NT2/D1 (cell line): Measurements from ENCODE around the gene CNNM1.

Source experiments
- DNase-seq: peaks from one replicate; pipeline ENCODE4 v3.0.0-alpha.2; 2011; ENCODE audit warnings: low read depth, low spot score
- H3K27me3 ChIP-seq: 2 replicates; pipeline ENCODE4 v1.6.0; 2011; ENCODE audit warnings: mild to moderate bottlenecking; ENCODE audit not compliant: insufficient read length, insufficient read depth
- H3K36me3 ChIP-seq: 2 replicates; pipeline ENCODE4 v1.6.1; 2011; ENCODE audit warnings: mild to moderate bottlenecking, low read length, mixed read lengths; ENCODE audit not compliant: insufficient read depth, insufficient read length
- H3K4me1 ChIP-seq: 2 replicates; pipeline ENCODE4 v1.5.1; 2011; ENCODE audit not compliant: insufficient read depth, insufficient read length
- H3K4me3 ChIP-seq: 2 replicates; pipeline ENCODE4 v1.5.1; 2011; ENCODE audit warnings: low read depth; ENCODE audit not compliant: insufficient read length
- H3K9ac ChIP-seq: 2 replicates; pipeline ENCODE4 v1.6.0; 2011; ENCODE audit warnings: low read depth; ENCODE audit not compliant: insufficient read length
- H3K9me3 ChIP-seq: 2 replicates; pipeline ENCODE4 v1.5.1; 2011; ENCODE audit warnings: mild to moderate bottlenecking, low read length; ENCODE audit not compliant: insufficient read depth
- SUZ12 ChIP-seq: IDR thresholded peaks from 2 replicates; pipeline ENCODE4 v1.6.1; 2011; ENCODE audit not compliant: insufficient read length, insufficient read depth; ENCODE audit errors: extremely low read depth
- YY1 ChIP-seq: IDR thresholded peaks from 2 replicates; pipeline ENCODE4 v1.6.1; 2011; ENCODE audit not compliant: insufficient read length, insufficient read depth
- ZNF274 ChIP-seq: IDR thresholded peaks from 2 replicates; pipeline ENCODE4 v1.6.1; 2011; ENCODE audit warnings: mild to moderate bottlenecking, low read depth, low read length

Gene CNNM1

GRCh38 chr10:99393036-99393435 is 63.9 kb downstream of the CNNM1 start:
- H3K9me3 ChIP-seq, result no peaks in the 10 kb centered on the region
- H3K36me3 ChIP-seq, result peaks cover 9% of the 10 kb centered on the region
- no peak for TF ChIP-seq YY1
- TF ChIP-seq ZNF274, result no peak
- TF ChIP-seq SUZ12, result no peak
- peak; percentile 71 for DNase-seq
- H3K9ac ChIP-seq, result no peak overlapping the region
- H3K27me3 ChIP-seq, result no peaks in the 10 kb centered on the region
- no peak overlapping the region for H3K4me3 ChIP-seq
- no peaks in the 10 kb centered on the region for H3K4me1 ChIP-seq

- no peaks in the 10 kb centered on the region for H3K27me3 ChIP-seq
- no peak overlapping the region for H3K4me3 ChIP-seq
- H3K4me1 ChIP-seq, result no peaks in the 10 kb centered on the region
- peaks cover 11% of the 10 kb centered on the region for H3K36me3 ChIP-seq
- H3K9ac ChIP-seq, result no peak overlapping the region
- no peak for TF ChIP-seq ZNF274
- TF ChIP-seq SUZ12, result no peak
- TF ChIP-seq YY1, result no peak
- DNase-seq, result no peak
- no peaks in the 10 kb centered on the region for H3K9me3 ChIP-seq
Measured at GRCh38 chr10:99393683-99394082, 64.5 kb downstream of the CNNM1 start.

DNA sequence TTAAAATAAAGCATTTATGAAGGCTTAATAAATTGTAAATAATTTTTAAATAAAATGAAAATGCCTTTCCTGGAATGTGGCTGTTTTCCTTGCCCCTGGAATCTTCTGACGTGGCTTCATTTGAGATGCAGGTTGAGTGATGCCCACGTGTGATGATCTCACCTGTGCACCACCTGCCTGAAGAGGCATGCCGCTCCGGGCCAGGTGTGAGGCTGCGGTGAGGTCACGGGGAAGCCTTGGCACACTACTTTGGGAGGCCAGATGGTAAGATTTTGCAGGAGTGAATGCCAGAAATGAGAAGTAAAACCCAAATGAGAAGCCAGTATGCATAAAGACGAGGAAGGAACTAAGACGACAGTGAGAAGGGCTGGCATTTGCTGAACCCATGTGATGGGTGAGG is 65.1 kb downstream of the CNNM1 start:
- Histone ChIP-seq H3K9ac (no peak overlapping the region), H3K4me3 (no peak overlapping the region), H3K9me3 (no peaks in the 10 kb centered on the region), H3K27me3 (no peaks in the 10 kb centered on the region), H3K36me3 (peaks cover 17% of the 10 kb centered on the region), H3K4me1 (no peaks in the 10 kb centered on the region)
- TF ChIP-seq YY1, result no peak
- no peak for TF ChIP-seq SUZ12
- TF ChIP-seq ZNF274, result no peak
- no peak for DNase-seq

- Histone ChIP-seq H3K27me3 (no peaks in the 10 kb centered on the region), H3K9me3 (no peaks in the 10 kb centered on the region), H3K9ac (no peak overlapping the region), H3K4me1 (no peaks in the 10 kb centered on the region), H3K4me3 (no peak overlapping the region), H3K36me3 (peaks cover 19% of the 10 kb centered on the region)
- TF ChIP-seq YY1, result no peak
- no peak for TF ChIP-seq SUZ12
- no peak for TF ChIP-seq ZNF274
- DNase-seq, result no peak
Measured at GRCh38 chr10:99394761-99395386, 65.7 kb downstream of the CNNM1 start.

DNA sequence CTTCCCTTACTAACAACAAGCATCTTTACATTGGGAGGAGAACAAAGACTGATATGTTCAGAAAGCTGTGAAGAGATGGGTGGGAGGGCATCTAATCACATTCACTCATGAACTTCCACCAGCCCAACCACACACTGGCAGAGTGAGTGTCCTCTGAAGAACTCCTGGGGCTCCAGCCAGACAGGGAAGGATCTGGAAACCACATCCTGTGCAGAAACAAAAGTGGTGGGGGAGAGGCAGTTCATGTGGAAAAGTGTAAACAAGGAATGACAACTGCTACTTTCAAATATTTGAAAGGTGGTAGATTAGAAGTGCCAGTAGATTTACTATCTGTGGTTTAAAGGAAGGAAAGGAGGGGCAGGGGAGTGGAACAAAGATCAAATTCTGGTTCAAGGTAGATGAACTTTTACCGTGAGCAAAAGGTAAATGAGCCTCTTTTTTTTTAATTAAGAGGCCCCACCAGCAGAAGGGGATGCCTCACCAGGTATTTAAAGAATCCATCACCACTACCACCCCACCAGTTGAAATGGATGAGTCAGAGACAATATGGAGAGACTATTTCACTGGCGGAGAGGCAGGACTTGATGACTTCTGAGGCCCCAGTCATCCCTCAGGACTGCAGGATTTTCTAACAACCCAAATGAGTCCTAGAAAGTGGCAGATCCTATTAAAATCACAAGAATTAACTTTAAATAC is 66.7 kb downstream of the CNNM1 start:
- peaks cover 23% of the 10 kb centered on the region for H3K36me3 ChIP-seq
- DNase-seq, result no peak
- no peaks in the 10 kb centered on the region for H3K9me3 ChIP-seq
- no peak overlapping the region for H3K9ac ChIP-seq
- H3K27me3 ChIP-seq, result no peaks in the 10 kb centered on the region
- H3K4me3 ChIP-seq, result no peak overlapping the region
- H3K4me1 ChIP-seq, result peaks cover 1% of the 10 kb centered on the region
- no peak for TF ChIP-seq ZNF274
- TF ChIP-seq YY1, result no peak
- no peak for TF ChIP-seq SUZ12

- no peaks in the 10 kb centered on the region for H3K9me3 ChIP-seq
- DNase-seq, result no peak
- H3K4me1 ChIP-seq, result peaks cover 1% of the 10 kb centered on the region
- H3K9ac ChIP-seq, result no peak overlapping the region
- H3K4me3 ChIP-seq, result no peak overlapping the region
- TF ChIP-seq SUZ12, result no peak
- H3K36me3 ChIP-seq, result peaks cover 26% of the 10 kb centered on the region
- no peaks in the 10 kb centered on the region for H3K27me3 ChIP-seq
Measured at GRCh38 chr10:99396471-99396870, 67.3 kb downstream of the CNNM1 start.

GRCh38 chr10:99399664-99400063 is 70.5 kb downstream of the CNNM1 start:
- no peak overlapping the region for H3K9ac ChIP-seq
- no peaks in the 10 kb centered on the region for H3K9me3 ChIP-seq
- DNase-seq, result no peak
- H3K27me3 ChIP-seq, result no peaks in the 10 kb centered on the region
- H3K36me3 ChIP-seq, result peaks cover 53% of the 10 kb centered on the region
- no peak overlapping the region for H3K4me3 ChIP-seq
- H3K4me1 ChIP-seq, result peaks cover 1% of the 10 kb centered on the region
- TF ChIP-seq ZNF274 (no peak), YY1 (no peak), SUZ12 (no peak)

- H3K4me1 ChIP-seq, result peaks cover 1% of the 10 kb centered on the region
- no peaks in the 10 kb centered on the region for H3K9me3 ChIP-seq
- no peak overlapping the region for H3K9ac ChIP-seq
- DNase-seq, result no peak
- H3K27me3 ChIP-seq, result no peaks in the 10 kb centered on the region
- no peak for TF ChIP-seq ZNF274
- TF ChIP-seq YY1, result no peak
- no peak for TF ChIP-seq SUZ12
- H3K36me3 ChIP-seq, result peaks cover 62% of the 10 kb centered on the region
- no peak overlapping the region for H3K4me3 ChIP-seq
Measured at GRCh38 chr10:99403674-99404073, 74.5 kb downstream of the CNNM1 start.
